GM23338 (cell line): ENCODE measurements around the gene OR11L1. TPM values are rescaled to one million over a fixed set of nuclear protein-coding genes. Genes with fewer than 3 reads are reported as not detected.

Experiments
- ATAC-seq: fragments of 200-7000 bp; cut with Tn5 transposase; 3 replicates; pipeline ENCODE4 v1.9.1; 2020
- DNase-seq: peaks from one replicate; pipeline ENCODE4 v3.0.0-alpha.2; 2015; ENCODE audit warnings: low spot score
- H2AFZ ChIP-seq: fragments of 200-600 bp; sonication (generic); 2 replicates; pipeline ENCODE4 v1.8.0; 2016; ENCODE audit warnings: antibody characterized with exemption, mild to moderate bottlenecking, moderate library complexity
- H3F3A ChIP-seq: fragments of 200-600 bp; sonication (generic); replicated peaks from 2 replicates; pipeline ENCODE4 v1.8.0; 2017; ENCODE audit warnings: antibody characterized with exemption, mixed run types, low read depth
- H3K27ac ChIP-seq: fragments of 200-600 bp; sonication (generic); 2 replicates; pipeline ENCODE4 v1.6.1; 2016; ENCODE audit warnings: low read depth
- H3K27me3 ChIP-seq: fragments of 200-600 bp; sonication (generic); 2 replicates; pipeline ENCODE4 v1.8.0; 2016; ENCODE audit warnings: mild to moderate bottlenecking, mixed run types, moderate library complexity; ENCODE audit not compliant: insufficient read depth
- H3K36me3 ChIP-seq: fragments of 200-600 bp; sonication (generic); 2 replicates; pipeline ENCODE4 v1.8.0; 2016; ENCODE audit warnings: mild to moderate bottlenecking; ENCODE audit not compliant: insufficient read depth
- H3K4me1 ChIP-seq: fragments of 200-600 bp; sonication (generic); 2 replicates; pipeline ENCODE4 v1.8.0; 2016; ENCODE audit warnings: mild to moderate bottlenecking, moderate library complexity; ENCODE audit not compliant: insufficient read depth
- H3K4me2 ChIP-seq: fragments of 200-600 bp; sonication (generic); 2 replicates; pipeline ENCODE4 v1.7.1; 2017; ENCODE audit warnings: mixed run types
- H3K4me3 ChIP-seq: fragments of 200-600 bp; sonication (generic); 2 replicates; pipeline ENCODE4 v1.6.1; 2016; ENCODE audit warnings: mixed run types
- H3K79me2 ChIP-seq: fragments of 200-600 bp; sonication (generic); replicated peaks from 2 replicates; pipeline ENCODE4 v1.8.0; 2017; ENCODE audit warnings: mild to moderate bottlenecking; ENCODE audit not compliant: insufficient read depth
- H3K9me2 ChIP-seq: fragments of 200-600 bp; sonication (generic); 2 replicates; pipeline ENCODE4 v1.8.0; 2017; ENCODE audit not compliant: insufficient read depth
- H4K20me1 ChIP-seq: fragments of 200-600 bp; sonication (generic); replicated peaks from 2 replicates; pipeline ENCODE4 v1.8.0; 2017; ENCODE audit warnings: mild to moderate bottlenecking; ENCODE audit not compliant: insufficient read depth
- H3K27ac Mint-ChIP-seq: 2 replicates; pipeline ENCODE4 v1.8.0; 2020; ENCODE audit warnings: inconsistent platforms, mild to moderate bottlenecking, moderate library complexity, mixed read lengths
- H3K27me3 Mint-ChIP-seq: 3 replicates; pipeline ENCODE4 v1.8.0; 2022; ENCODE audit warnings: low read depth, mild to moderate bottlenecking, moderate library complexity, mixed read lengths, inconsistent platforms; ENCODE audit not compliant: insufficient read depth, poor library complexity
- H3K36me3 Mint-ChIP-seq: 3 replicates; pipeline ENCODE4 v1.8.0; 2021; ENCODE audit warnings: low read depth, mild to moderate bottlenecking, inconsistent platforms, moderate library complexity, mixed read lengths
- H3K4me1 Mint-ChIP-seq: 3 replicates; pipeline ENCODE4 v1.8.0; 2020; ENCODE audit warnings: mild to moderate bottlenecking, inconsistent platforms, mixed read lengths
- H3K4me3 Mint-ChIP-seq: 3 replicates; pipeline ENCODE4 v1.8.0; 2021; ENCODE audit warnings: moderate library complexity, mild to moderate bottlenecking, inconsistent platforms, mixed read lengths
- H3K9me3 Mint-ChIP-seq: 3 replicates; pipeline ENCODE4 v1.8.0; 2020; ENCODE audit warnings: moderate library complexity, mild to moderate bottlenecking, inconsistent platforms, mixed read lengths
- CREB1 ChIP-seq: fragments of 250-450 bp; sonication (Bioruptor Pico); IDR thresholded peaks from 2 replicates; pipeline ENCODE4 v1.5.0; 2020; ENCODE audit warnings: low read depth, mild to moderate bottlenecking, moderate library complexity
- CTCF ChIP-seq, 2 experiments: fragments of 200-600 bp in 1 of 2; sonication (generic) in 1 of 2; conservative IDR thresholded peaks; 2 replicates each; pipeline versions ENCODE4 v1.5.1 to v1.6.1; 2016 to 2017; ENCODE audit warnings: antibody characterized with exemption in 2 of 2, low read depth in 2 of 2, mild to moderate bottlenecking in 2 of 2, moderate library complexity in 1 of 2
- ETS1 ChIP-seq: IDR thresholded peaks from 2 replicates; pipeline ENCODE4 v1.6.1; 2016; ENCODE audit warnings: antibody characterized with exemption
- EZH2 ChIP-seq: fragments of 200-600 bp; sonication (generic); IDR thresholded peaks from one replicate; pipeline ENCODE4 v1.8.0; 2017; ENCODE audit warnings: antibody characterized with exemption, mild to moderate bottlenecking, low read depth; ENCODE audit not compliant: unreplicated experiment
- EZH2phosphoT487 ChIP-seq: fragments of 200-600 bp; sonication (generic); IDR thresholded peaks from one replicate; pipeline ENCODE4 v1.8.1; 2018; ENCODE audit warnings: antibody characterized with exemption; ENCODE audit not compliant: unreplicated experiment
- JUNB ChIP-seq: IDR thresholded peaks from one replicate; pipeline ENCODE4 v1.6.1; 2016; ENCODE audit warnings: antibody characterized with exemption; ENCODE audit not compliant: unreplicated experiment
- NANOG ChIP-seq: IDR thresholded peaks from 2 replicates; pipeline ENCODE4 v1.6.1; 2016; ENCODE audit warnings: antibody characterized with exemption, borderline replicate concordance
- POLR2AphosphoS5 ChIP-seq: IDR thresholded peaks from 2 replicates; pipeline ENCODE4 v1.6.1; 2016; ENCODE audit warnings: antibody characterized with exemption, low read depth
- REST ChIP-seq: IDR thresholded peaks from one replicate; pipeline ENCODE4 v1.6.1; 2018; ENCODE audit warnings: antibody characterized with exemption; ENCODE audit not compliant: unreplicated experiment
- STAT1 ChIP-seq: IDR thresholded peaks from one replicate; pipeline ENCODE4 v1.6.1; 2016; ENCODE audit warnings: antibody characterized with exemption; ENCODE audit not compliant: unreplicated experiment
- ZNF114 ChIP-seq: fragments of 250-450 bp; sonication (Bioruptor Pico); IDR thresholded peaks from 2 replicates; pipeline ENCODE4 v1.5.0; 2020; ENCODE audit warnings: mild to moderate bottlenecking, moderate library complexity
- ZNF331 ChIP-seq: fragments of 250-450 bp; sonication (Bioruptor Pico); IDR thresholded peaks from 2 replicates; pipeline ENCODE4 v1.5.0; 2020; ENCODE audit warnings: low read depth, mild to moderate bottlenecking, moderate library complexity
- ZNF462 ChIP-seq: fragments of 250-450 bp; sonication (Bioruptor Pico); IDR thresholded peaks from 2 replicates; pipeline ENCODE4 v1.5.0; 2020; ENCODE audit warnings: mild to moderate bottlenecking, moderate library complexity
- polyA plus RNA-seq: library from polyadenylated mRNA; unstranded; fragments of >200 nt; fragmentation: Nextera tagmentation; extraction: Ambion mirVana; gene quantifications from 2 replicates; pipeline ENCODE4 v1.2.1, GENCODE V29; 2016
- total RNA-seq: library from RNA; depleted of rRNA; stranded (reverse); fragments of >200 nt; shearing (Covaris generic); gene quantifications from 2 replicates; pipeline ENCODE4 v1.2.3, GENCODE V29; 2014

The OR11L1 gene
- total and polyA plus RNA-seq, 2 experiments from 2014 or later: not detected

- H3K4me1 ChIP-seq: peaks cover 6% of the 10 kb centered on the region; the same call in 1 of the 2 replicates
- H3K36me3 Mint-ChIP-seq: peaks cover 6% of the 10 kb centered on the region; the same call in 2 of the 3 replicates
- H3K9me3 Mint-ChIP-seq: peaks cover 69% of the 10 kb centered on the region
- peak within 1 kb of the TSS; percentile 95 for H2AFZ ChIP-seq
- no peaks in the 10 kb centered on the region for H4K20me1 ChIP-seq
- peaks cover 16% of the 10 kb centered on the region for H3K27me3 Mint-ChIP-seq
- 0 out of 2 replicates have a peak, but pooled peaks cover 2% of the 10 kb centered on the region for H3K36me3 ChIP-seq
- H3K27ac Mint-ChIP-seq: no peak within 1 kb of the TSS
- no peaks in the 10 kb centered on the region for H3K79me2 ChIP-seq
- peak within 1 kb of the TSS; percentile 73 for H3K4me3 Mint-ChIP-seq
- H3K4me2 ChIP-seq: peak within 1 kb of the TSS; percentile 85
- TF ChIP-seq REST: peak; percentile 13
- TF ChIP-seq NANOG: no peak
- TF ChIP-seq ZNF331: no peak
- no peak for TF ChIP-seq ZNF462 (CRISPR knock-in tag)
- no peak for TF ChIP-seq STAT1
- no peak for TF ChIP-seq EZH2phosphoT487
- peak in 1 of 2 experiments; percentile 66; a peak in 2 of 4 replicates for TF ChIP-seq CTCF (conservative IDR thresholded peaks at IDR 0.05; ENCODE audit: low read depth in 2 of 2)
- no peak for TF ChIP-seq ZNF114
- TF ChIP-seq ETS1: no peak
- TF ChIP-seq CREB1 (CRISPR knock-in tag): no peak
- no peak for TF ChIP-seq POLR2AphosphoS5
- no peak for TF ChIP-seq JUNB
- no peak for TF ChIP-seq EZH2
- H3K4me3 ChIP-seq: peak within 1 kb of the TSS; percentile 77
- no peaks in the 10 kb centered on the region for H3K9me2 ChIP-seq
- DNase-seq (peak; percentile 67), ATAC-seq (peak; percentile 89)
- no peaks in the 10 kb centered on the region for H3F3A ChIP-seq
- peaks cover 6% of the 10 kb centered on the region for H3K4me1 Mint-ChIP-seq
- peaks cover 18% of the 10 kb centered on the region for H3K27me3 ChIP-seq
- no peak within 1 kb of the TSS for H3K27ac ChIP-seq
Measured at GRCh38 chr1:247857069-247857984, 15.6 kb upstream of the OR11L1 start, which contains the start of gene TRIM58. Gene TRIM58, plus strand, starts transcription at chr1:247857187. Its CDS starts 60 bp downstream, at chr1:247857247.
